ACC112 (cell line): Measurements from ENCODE around the gene CYP3A4.
"Not testable (repeated sequence)": the region's sequence is repeated elsewhere in the genome, so short reads cannot be mapped to it uniquely, and the experiment has no call there.

Experiments
- H2AFZ ChIP-seq: fragments of 200-600 bp; sonication (generic); one replicate; pipeline ENCODE4 v1.6.0; 2017; ENCODE audit warnings: antibody characterized with exemption, low read length; ENCODE audit not compliant: unreplicated experiment
- H3K27ac ChIP-seq: fragments of 200-600 bp; sonication (generic); 2 replicates; pipeline ENCODE4 v1.5.1; 2014; ENCODE audit warnings: low read depth, mild to moderate bottlenecking, antibody characterized with exemption, low read length, moderate library complexity
- H3K27me3 ChIP-seq: fragments of 200-600 bp; sonication (generic); 2 replicates; pipeline ENCODE4 v1.6.1; 2014; ENCODE audit warnings: mild to moderate bottlenecking, antibody characterized with exemption, low read length, moderate library complexity, mixed read lengths; ENCODE audit not compliant: insufficient read depth
- H3K36me3 ChIP-seq: fragments of 200-600 bp; sonication (generic); 2 replicates; pipeline ENCODE4 v1.6.1; 2016; ENCODE audit warnings: mild to moderate bottlenecking, antibody characterized with exemption, low read length, moderate library complexity, mixed read lengths; ENCODE audit not compliant: insufficient read depth
- H3K4me1 ChIP-seq: fragments of 200-600 bp; sonication (generic); one replicate; pipeline ENCODE4 v1.6.1; 2016; ENCODE audit warnings: low read length, mixed read lengths; ENCODE audit not compliant: insufficient read depth, unreplicated experiment, control insufficient read depth
- H3K4me3 ChIP-seq: fragments of 200-600 bp; sonication (generic); 2 replicates; pipeline ENCODE4 v1.5.1; 2014; ENCODE audit warnings: mild to moderate bottlenecking, low read depth, low read length
- H3K79me2 ChIP-seq: fragments of 200-600 bp; sonication (generic); one replicate; pipeline ENCODE4 v1.6.0; 2016; ENCODE audit warnings: low read length; ENCODE audit not compliant: control insufficient read depth, unreplicated experiment, insufficient read depth

The CYP3A4 gene

GRCh38 chr7:99723201-99723600, 60.8 kb downstream of the CYP3A4 start:
- H3K27ac ChIP-seq, H3K79me2 ChIP-seq, H3K36me3 ChIP-seq, H3K4me1 ChIP-seq, H2AFZ ChIP-seq, H3K4me3 ChIP-seq: not testable (repeated sequence)
- H3K27me3 ChIP-seq: peaks cover 48% of the 10 kb centered on the region

- no peaks in the 10 kb centered on the region for H3K36me3 ChIP-seq
- H3K79me2 ChIP-seq: no peaks in the 10 kb centered on the region
- no peak overlapping the region for H3K4me3 ChIP-seq
- no peak overlapping the region for H2AFZ ChIP-seq
- peaks cover 64% of the 10 kb centered on the region for H3K27me3 ChIP-seq
- no peak overlapping the region for H3K27ac ChIP-seq
- H3K4me1 ChIP-seq: no peaks in the 10 kb centered on the region
Observed at GRCh38 chr7:99720800-99721595, 63.0 kb downstream of the CYP3A4 start.

- Histone ChIP-seq H3K27ac (no peak overlapping the region), H3K27me3 (peaks cover 70% of the 10 kb centered on the region), H3K79me2 (no peaks in the 10 kb centered on the region), H3K4me3 (no peak overlapping the region), H3K4me1 (no peaks in the 10 kb centered on the region), H2AFZ (no peak overlapping the region), H3K36me3 (no peaks in the 10 kb centered on the region)
Observed at GRCh38 chr7:99719996-99720769, 63.8 kb downstream of the CYP3A4 start.

DNA sequence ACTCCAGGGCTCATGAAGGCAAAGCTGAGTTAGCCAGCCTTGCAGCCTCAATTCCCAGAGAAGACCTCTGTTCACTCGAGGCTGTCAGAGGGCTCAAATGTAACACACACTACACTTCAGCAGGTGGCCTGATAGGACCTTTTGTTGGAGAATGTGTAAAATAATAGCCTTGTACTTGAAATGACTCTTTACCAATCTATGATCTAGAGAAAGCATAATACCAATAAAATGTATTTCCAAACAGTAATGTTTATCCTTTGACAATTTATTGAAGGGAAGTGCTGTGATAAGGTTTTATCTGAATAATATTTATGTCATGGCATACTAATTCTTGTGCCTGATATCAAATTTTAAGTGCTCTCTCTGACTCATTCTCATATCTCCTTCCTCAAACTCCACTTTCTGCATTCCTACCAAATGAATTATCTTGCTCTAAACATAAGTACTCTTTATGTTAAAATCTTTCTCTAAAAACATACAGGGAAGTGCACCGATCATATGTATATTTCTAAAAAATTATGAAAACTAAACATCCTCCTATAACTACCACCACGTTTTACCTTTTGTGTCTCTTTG, 69.9 kb downstream of the CYP3A4 start:
- Histone ChIP-seq H3K27me3 (peaks cover 47% of the 10 kb centered on the region), H2AFZ (no peak overlapping the region), H3K4me1 (no peaks in the 10 kb centered on the region), H3K27ac (no peak overlapping the region), H3K36me3 (no peaks in the 10 kb centered on the region), H3K79me2 (no peaks in the 10 kb centered on the region), H3K4me3 (no peak overlapping the region)

GRCh38 chr7:99709838-99710578, 74.0 kb downstream of the CYP3A4 start:
- Histone ChIP-seq H3K27me3 (peaks cover 13% of the 10 kb centered on the region; the same call in 1 of the 2 replicates), H3K36me3 (no peaks in the 10 kb centered on the region), H3K4me1 (no peaks in the 10 kb centered on the region), H3K27ac (no peak overlapping the region), H3K4me3 (no peak overlapping the region), H2AFZ (no peak overlapping the region), H3K79me2 (no peaks in the 10 kb centered on the region)

GRCh38 chr7:99709260-99709659, 74.7 kb downstream of the CYP3A4 start:
- Histone ChIP-seq H3K27me3 (peaks cover 8% of the 10 kb centered on the region; the same call in 1 of the 2 replicates), H3K79me2 (no peaks in the 10 kb centered on the region), H3K4me3 (no peak overlapping the region), H3K27ac (no peak overlapping the region), H3K4me1 (no peaks in the 10 kb centered on the region), H3K36me3 (no peaks in the 10 kb centered on the region), H2AFZ (no peak overlapping the region)

DNA sequence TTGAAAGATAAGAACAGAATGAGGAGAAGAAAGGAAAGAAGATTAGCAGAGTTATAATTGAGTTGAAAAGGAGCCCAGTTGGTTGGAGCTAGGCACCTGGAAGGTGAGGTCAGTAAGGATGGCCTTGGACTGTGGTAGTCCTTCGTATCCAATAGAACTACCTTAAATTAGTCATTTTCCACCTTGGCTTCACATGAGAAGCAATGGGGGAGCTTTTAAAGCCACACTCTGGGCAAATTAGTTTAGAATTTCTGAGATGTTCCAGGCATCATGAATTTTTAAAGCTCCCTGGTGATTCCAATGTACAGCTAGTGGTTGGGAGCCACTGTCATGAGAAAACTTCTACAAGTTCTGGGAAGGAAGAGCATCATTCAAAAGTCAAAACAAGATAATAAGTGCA, 76.9 kb downstream of the CYP3A4 start:
- no peaks in the 10 kb centered on the region for H3K36me3 ChIP-seq
- no peaks in the 10 kb centered on the region for H3K79me2 ChIP-seq
- no peaks in the 10 kb centered on the region for H3K4me1 ChIP-seq
- H3K27ac ChIP-seq: no peak overlapping the region
- no peaks in the 10 kb centered on the region; the same call in 1 of the 2 replicates for H3K27me3 ChIP-seq
- no peak overlapping the region for H3K4me3 ChIP-seq
- H2AFZ ChIP-seq: no peak overlapping the region
